Measurements from ENCODE around the gene PHLPP1. TPM values are rescaled to one million over a fixed set of nuclear protein-coding genes. Genes with fewer than 3 reads are reported as not detected.

The PHLPP1 gene
- total and polyA plus RNA-seq, 8 donors, result 2.9 to 14.7 (median 8.3) TPM

DNA sequence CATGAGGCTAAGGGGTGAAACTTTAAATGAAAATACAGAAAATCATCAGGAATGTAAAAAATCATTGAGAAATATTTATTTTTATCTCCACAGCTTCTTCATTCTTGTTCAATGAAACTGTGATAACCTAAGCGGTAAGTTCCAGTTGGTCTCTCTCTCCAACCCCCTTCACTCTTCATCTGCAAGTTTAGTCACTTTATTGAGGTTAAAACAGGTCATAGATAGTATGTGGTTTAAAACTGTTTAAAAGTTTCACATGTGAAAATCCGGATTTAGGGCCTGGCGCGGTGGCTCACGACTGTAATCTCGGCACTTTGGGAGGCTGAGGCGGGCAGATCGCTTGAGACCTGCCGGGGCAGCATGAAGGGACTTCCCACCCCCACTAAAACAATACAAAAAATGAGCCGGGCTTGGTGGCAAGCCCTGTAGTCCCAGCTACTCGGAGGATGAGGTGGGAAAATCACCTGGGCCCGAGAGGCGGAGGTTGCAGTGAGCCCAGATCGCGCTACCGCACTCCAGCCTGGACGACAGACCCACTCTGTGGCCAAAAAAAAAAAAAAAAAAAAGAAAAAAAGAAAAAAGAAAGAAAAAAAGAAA is 1.6 kb upstream of the PHLPP1 start:
- no peak overlapping the region for H3K4me3 ChIP-seq
- intact Hi-C loops (cut with DNase I), result loop anchor here in 1 of 3 donors (5.0 kb wide), 1 partner anchor 269 kb away; no protein-coding TSS in a partner anchor
- H3K36me3 ChIP-seq, result no peaks in the 10 kb centered on the region
- no peaks in the 10 kb centered on the region for H3K9me3 ChIP-seq
- ATAC-seq, result no peak
- no peaks in the 10 kb centered on the region for H3K27me3 ChIP-seq
- TF ChIP-seq, protein P1, sequence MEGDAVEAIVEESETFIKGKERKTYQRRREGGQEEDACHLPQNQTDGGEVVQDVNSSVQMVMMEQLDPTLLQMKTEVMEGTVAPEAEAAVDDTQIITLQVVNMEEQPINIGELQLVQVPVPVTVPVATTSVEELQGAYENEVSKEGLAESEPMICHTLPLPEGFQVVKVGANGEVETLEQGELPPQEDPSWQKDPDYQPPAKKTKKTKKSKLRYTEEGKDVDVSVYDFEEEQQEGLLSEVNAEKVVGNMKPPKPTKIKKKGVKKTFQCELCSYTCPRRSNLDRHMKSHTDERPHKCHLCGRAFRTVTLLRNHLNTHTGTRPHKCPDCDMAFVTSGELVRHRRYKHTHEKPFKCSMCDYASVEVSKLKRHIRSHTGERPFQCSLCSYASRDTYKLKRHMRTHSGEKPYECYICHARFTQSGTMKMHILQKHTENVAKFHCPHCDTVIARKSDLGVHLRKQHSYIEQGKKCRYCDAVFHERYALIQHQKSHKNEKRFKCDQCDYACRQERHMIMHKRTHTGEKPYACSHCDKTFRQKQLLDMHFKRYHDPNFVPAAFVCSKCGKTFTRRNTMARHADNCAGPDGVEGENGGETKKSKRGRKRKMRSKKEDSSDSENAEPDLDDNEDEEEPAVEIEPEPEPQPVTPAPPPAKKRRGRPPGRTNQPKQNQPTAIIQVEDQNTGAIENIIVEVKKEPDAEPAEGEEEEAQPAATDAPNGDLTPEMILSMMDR (IDR thresholded peaks at IDR 0.05), result no peak
- no peak overlapping the region for H3K27ac ChIP-seq
- 83 to 86% methylated on average over 17 of the region's 17 CpGs for WGBS, 2 donors
- no peak for FAIRE-seq
- peaks cover 0 to 10% (median 5%) of the 10 kb centered on the region in 3 donors for H3K4me1 ChIP-seq
- DNase-seq, result peak in 2 of 6 donors; percentile 20 to 26

DNA sequence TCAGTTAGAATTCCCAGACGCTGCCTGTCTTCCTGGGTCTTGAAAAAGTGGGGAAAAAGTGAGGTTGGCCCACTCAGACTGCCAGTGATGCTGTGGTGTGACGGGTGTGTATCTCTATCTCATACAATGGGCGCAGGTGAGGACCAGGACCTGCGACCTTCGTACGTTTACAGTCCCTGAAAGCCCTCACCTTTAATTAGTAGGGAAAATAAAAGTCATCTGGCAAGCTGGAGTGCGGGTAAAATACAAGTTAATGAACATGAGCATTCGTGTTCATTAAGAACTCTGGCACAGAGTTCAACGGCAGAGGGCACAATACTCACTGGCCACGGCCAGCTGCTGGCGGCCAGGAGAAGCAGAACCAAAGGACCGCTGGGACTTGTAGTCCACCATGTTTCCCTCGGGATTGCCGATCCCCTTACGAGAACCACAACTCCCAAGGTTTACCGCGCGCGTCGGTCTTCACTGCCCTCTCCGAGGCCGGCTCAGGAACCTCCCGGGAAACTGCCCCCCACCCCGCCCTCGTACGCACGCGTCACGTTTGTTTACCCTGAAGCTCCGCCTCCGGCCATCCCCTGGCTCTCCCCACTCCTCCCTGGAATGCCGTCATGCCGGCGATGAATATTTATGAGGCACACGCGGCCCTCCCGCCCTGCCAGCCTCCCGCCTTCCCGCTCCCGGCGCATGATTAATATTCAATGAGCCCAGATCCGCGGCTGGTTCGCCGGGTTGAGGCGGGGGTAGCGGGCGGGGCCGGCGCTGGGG is 488 bp upstream of the PHLPP1 start:
- H3K9me3 ChIP-seq, result no peaks in the 10 kb centered on the region
- TF ChIP-seq, protein P1 (IDR thresholded peaks at IDR 0.05), result peak; percentile 21 to 66 (median 48)
- no peaks in the 10 kb centered on the region for H3K27me3 ChIP-seq
- intact Hi-C loops (cut with DNase I), result loop anchor here in 1 of 3 donors (5.0 kb wide), 1 partner anchor 267 kb away; no protein-coding TSS in a partner anchor
- H3K4me1 ChIP-seq, result peaks cover 9 to 20% (median 12%) of the 10 kb centered on the region in 3 donors
- peak overlapping the region; percentile 45 to 75 (median 59) for H3K4me3 ChIP-seq
- ATAC-seq, result peak; percentile 87 to 94 (median 89)
- peak; percentile 95 to 100 (median 100) for DNase-seq
- FAIRE-seq, result peak; percentile 96
- no peaks in the 10 kb centered on the region for H3K36me3 ChIP-seq
- WGBS, 2 donors, result 1 to 2% methylated on average over 46 to 50 of the region's 50 CpGs
- H3K27ac ChIP-seq, result peak overlapping the region; percentile 87 to 95 (median 90)

DNA sequence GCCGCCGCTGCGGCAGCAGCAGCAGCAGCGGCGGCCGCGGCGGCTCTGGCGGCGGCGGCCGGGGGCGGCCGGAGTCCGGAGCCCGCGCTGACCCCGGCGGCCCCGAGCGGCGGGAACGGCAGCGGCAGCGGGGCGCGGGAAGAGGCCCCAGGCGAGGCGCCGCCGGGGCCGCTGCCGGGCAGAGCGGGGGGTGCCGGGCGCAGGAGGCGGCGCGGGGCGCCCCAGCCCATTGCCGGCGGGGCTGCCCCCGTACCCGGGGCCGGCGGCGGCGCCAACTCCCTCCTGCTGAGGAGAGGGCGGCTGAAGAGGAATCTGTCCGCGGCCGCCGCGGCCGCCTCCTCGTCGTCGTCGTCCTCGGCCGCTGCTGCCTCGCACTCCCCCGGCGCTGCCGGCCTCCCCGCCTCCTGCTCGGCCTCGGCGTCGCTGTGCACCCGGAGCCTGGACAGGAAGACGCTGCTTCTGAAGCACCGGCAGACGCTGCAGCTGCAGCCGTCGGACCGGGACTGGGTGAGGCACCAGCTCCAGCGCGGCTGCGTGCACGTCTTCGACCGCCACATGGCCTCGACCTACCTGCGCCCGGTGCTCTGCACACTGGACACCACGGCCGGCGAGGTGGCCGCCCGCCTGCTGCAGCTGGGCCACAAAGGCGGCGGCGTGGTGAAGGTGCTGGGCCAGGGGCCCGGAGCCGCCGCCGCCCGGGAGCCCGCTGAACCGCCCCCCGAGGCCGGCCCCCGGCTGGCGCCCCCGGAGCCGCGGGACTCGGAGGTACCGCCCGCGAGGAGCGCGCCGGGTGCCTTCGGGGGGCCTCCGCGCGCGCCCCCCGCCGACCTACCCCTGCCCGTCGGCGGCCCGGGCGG is 646 bp downstream of the PHLPP1 start:
- TF ChIP-seq, protein P1 (IDR thresholded peaks at IDR 0.05), result no peak
- WGBS, 2 donors, result 0% methylated on average over 60 to 127 of the region's 127 CpGs
- intact Hi-C loops (cut with DNase I), result no loop called here

DNA sequence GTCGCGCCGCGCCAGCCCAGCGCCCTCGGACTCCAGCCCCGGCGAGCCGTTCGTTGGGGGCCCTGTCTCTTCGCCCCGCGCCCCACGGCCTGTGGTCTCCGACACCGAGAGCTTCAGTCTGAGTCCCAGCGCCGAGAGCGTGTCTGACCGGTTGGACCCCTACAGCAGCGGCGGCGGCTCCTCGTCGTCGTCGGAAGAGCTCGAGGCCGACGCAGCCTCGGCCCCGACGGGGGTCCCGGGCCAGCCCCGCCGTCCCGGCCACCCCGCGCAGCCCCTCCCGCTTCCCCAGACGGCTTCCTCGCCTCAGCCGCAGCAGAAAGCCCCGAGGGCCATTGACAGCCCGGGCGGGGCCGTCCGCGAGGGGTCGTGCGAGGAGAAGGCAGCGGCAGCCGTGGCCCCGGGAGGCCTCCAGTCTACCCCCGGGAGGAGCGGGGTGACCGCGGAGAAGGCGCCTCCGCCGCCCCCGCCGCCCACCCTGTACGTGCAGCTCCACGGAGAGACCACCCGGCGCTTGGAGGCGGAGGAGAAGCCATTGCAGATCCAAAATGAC is 1.4 kb downstream of the PHLPP1 start:
- Histone ChIP-seq H3K36me3 (no peaks in the 10 kb centered on the region), H3K4me1 (peaks cover 10 to 22% (median 18%) of the 10 kb centered on the region in 3 donors), H3K27me3 (no peaks in the 10 kb centered on the region), H3K4me3 (peak overlapping the region; percentile 48 to 75 (median 66)), H3K9me3 (no peaks in the 10 kb centered on the region), H3K27ac (peak overlapping the region; percentile 83 to 94 (median 88))
- TF ChIP-seq, protein P1 (IDR thresholded peaks at IDR 0.05), result no peak
- 0 to 1% methylated on average over 33 to 68 of the region's 68 CpGs for WGBS, 2 donors
- no peak for FAIRE-seq
- peak in 3 of 4 donors; percentile 13 to 40 (median 31) for ATAC-seq
- peak; percentile 51 to 86 (median 66) for DNase-seq
- intact Hi-C loops (cut with DNase I), result no loop called here

More for the DNA sequence above, 646 bp downstream of the PHLPP1 start:
- no peaks in the 10 kb centered on the region for H3K27me3 ChIP-seq
- H3K4me3 ChIP-seq, result peak overlapping the region; percentile 48 to 83 (median 74)
- FAIRE-seq (no peak), ATAC-seq (peak in 2 of 4 donors; percentile 3 to 17), DNase-seq (peak; percentile 59 to 91 (median 72))
- H3K9me3 ChIP-seq, result no peaks in the 10 kb centered on the region
- peak overlapping the region; percentile 87 to 95 (median 90) for H3K27ac ChIP-seq
- H3K4me1 ChIP-seq, result peaks cover 10 to 20% (median 18%) of the 10 kb centered on the region in 3 donors
- no peaks in the 10 kb centered on the region for H3K36me3 ChIP-seq
